WERI-Rb-1 (cell line): Measurements from ENCODE around the gene GNA14.
"Not testable (repeated sequence)": the region's sequence is repeated elsewhere in the genome, so short reads cannot be mapped to it uniquely, and the experiment has no call there.

Experiments used
- DNase-seq: peaks from one replicate; pipeline ENCODE4 v3.0.0-alpha.2; 2020
- H3K27ac ChIP-seq: fragments of 250-450 bp; sonication (Bioruptor Pico); 2 replicates; pipeline ENCODE4 v1.5.1; 2020; ENCODE audit warnings: mild to moderate bottlenecking, moderate library complexity
- H3K27me3 ChIP-seq: fragments of 250-450 bp; sonication (Bioruptor Pico); 2 replicates; pipeline ENCODE4 v1.5.1; 2021; ENCODE audit warnings: mild to moderate bottlenecking, low read depth, moderate library complexity; ENCODE audit not compliant: insufficient read depth, severe bottlenecking
- H3K36me3 ChIP-seq: fragments of 250-450 bp; sonication (Bioruptor Pico); 2 replicates; pipeline ENCODE4 v1.5.1; 2020; ENCODE audit warnings: mild to moderate bottlenecking, moderate library complexity
- H3K4me3 ChIP-seq: 2 replicates; pipeline ENCODE4 v1.5.1; 2011; ENCODE audit warnings: low read depth, mild to moderate bottlenecking, control low read depth, low read length
- H3K9me3 ChIP-seq: fragments of 250-450 bp; sonication (Bioruptor Pico); 2 replicates; pipeline ENCODE4 v1.5.1; 2021; ENCODE audit warnings: mild to moderate bottlenecking, moderate library complexity; ENCODE audit not compliant: severe bottlenecking
- TF ChIP-seq, protein P1 (sequence below): IDR thresholded peaks from 2 replicates; pipeline ENCODE4 v1.5.1; 2011; ENCODE audit warnings: low read depth, mild to moderate bottlenecking, control low read depth, inconsistent platforms, low read length

Gene GNA14

DNA sequence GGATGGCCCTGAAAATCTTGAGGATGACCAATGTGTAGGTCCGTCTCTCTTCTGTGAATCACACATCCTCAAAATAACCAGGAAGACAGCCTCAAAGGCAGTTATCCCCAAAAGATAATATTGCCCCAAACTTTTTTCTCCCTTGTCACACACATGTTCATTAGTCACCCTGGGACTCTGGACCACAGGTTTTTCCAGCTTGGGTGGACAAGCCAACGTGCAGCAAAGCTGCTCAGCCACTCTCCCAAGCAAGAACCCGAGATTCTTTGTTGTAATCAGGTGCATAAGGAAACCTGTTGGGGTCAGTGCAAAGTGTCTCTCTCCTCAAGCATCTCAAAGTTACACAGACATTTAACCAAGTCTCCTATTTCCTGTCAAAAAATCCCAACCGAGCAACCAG, 196.6 kb downstream of the GNA14 start:
- Histone ChIP-seq H3K27me3 (no peaks in the 10 kb centered on the region), H3K4me3 (no peak overlapping the region), H3K9me3 (no peaks in the 10 kb centered on the region), H3K27ac (no peak overlapping the region), H3K36me3 (no peaks in the 10 kb centered on the region)
- TF ChIP-seq, protein P1, sequence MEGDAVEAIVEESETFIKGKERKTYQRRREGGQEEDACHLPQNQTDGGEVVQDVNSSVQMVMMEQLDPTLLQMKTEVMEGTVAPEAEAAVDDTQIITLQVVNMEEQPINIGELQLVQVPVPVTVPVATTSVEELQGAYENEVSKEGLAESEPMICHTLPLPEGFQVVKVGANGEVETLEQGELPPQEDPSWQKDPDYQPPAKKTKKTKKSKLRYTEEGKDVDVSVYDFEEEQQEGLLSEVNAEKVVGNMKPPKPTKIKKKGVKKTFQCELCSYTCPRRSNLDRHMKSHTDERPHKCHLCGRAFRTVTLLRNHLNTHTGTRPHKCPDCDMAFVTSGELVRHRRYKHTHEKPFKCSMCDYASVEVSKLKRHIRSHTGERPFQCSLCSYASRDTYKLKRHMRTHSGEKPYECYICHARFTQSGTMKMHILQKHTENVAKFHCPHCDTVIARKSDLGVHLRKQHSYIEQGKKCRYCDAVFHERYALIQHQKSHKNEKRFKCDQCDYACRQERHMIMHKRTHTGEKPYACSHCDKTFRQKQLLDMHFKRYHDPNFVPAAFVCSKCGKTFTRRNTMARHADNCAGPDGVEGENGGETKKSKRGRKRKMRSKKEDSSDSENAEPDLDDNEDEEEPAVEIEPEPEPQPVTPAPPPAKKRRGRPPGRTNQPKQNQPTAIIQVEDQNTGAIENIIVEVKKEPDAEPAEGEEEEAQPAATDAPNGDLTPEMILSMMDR = no peak
- no peak for DNase-seq

DNA sequence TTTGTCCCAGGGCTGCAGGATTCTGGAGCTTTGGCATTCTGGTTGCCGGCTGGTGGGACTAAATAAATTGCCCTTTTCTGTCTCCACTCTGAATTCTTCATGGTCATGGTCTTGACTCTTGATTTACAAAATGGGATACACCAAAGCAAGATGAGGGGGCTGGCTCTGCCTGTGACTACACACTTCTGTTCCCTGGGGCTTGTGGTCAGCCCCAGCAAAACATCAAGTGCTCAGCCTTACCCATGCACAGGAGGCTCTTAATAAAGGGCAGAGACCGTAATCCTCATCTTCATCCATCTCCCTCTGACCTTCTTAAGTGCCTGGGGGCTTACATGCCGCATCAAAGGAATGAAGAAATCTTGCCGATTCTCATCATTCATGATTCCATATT, 198.0 kb downstream of the GNA14 start:
- TF ChIP-seq, protein P1 = no peak
- H3K36me3 ChIP-seq = no peaks in the 10 kb centered on the region
- H3K27ac ChIP-seq = no peak overlapping the region
- DNase-seq = no peak
- no peak overlapping the region for H3K4me3 ChIP-seq
- H3K27me3 ChIP-seq = no peaks in the 10 kb centered on the region
- no peaks in the 10 kb centered on the region for H3K9me3 ChIP-seq

DNA sequence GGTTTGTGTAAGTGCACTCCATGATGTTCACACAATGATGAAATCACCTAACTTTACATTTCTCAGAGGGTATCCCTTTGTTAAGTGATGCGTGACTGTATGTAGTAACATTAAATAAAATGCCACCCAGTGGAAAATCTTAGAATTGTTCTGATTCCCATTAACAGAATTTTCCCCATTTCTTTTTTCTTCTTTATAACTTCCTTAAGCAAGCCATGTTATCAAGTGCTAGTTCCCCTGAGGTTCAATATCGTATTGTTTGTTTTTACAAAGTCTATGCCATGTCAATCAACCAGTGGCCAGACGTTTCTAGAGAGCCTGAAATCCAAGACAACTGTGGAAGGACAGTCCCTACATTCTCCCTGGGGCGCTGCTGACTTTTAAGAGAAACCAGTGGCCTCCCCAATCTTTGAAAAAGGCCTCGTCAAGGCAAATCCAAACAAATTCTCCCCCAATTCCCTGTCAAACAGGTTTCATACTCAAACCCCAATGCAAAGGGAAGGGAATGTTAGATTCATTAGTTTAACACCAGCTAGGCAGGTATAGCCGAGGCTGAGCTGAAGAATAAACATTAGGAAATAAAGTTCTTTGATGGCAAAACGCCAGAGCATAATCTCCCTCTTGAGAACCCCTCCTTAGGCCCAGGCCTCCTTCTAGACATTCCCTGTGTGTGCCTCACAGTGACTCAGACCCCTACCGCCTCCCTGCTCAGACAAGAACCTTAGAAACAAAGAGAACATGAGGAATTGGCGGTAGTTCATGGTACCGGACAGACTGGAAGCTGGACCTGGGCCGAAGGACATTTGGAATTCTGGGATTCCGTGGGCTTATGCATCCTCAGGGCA, 198.7 kb downstream of the GNA14 start:
- Histone ChIP-seq H3K9me3 (no peaks in the 10 kb centered on the region), H3K36me3 (no peaks in the 10 kb centered on the region), H3K27ac (no peak overlapping the region), H3K27me3 (no peaks in the 10 kb centered on the region), H3K4me3 (no peak overlapping the region)
- TF ChIP-seq, protein P1 = no peak
- DNase-seq = no peak

DNA sequence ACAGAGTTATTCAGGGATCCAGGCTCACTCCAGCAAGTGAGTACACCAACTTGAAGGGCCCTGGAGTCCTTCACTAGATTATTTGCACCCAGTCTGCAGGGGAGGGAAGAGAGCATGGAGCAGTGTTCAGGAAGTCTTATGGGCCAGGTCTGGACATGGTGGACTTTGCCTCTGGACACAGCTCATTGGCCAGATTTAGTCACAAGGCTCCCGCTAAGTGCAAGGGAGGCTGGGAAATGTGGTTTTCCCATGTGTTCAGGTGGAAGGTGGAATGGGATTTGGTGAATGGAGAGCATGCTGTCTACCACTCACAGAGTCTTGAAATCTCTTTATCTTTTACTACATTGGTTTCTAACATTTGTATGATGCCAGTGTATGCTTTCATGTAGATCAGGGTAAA, 200.5 kb downstream of the GNA14 start:
- H3K27ac ChIP-seq = no peak overlapping the region
- no peaks in the 10 kb centered on the region for H3K9me3 ChIP-seq
- no peak for DNase-seq
- H3K27me3 ChIP-seq = no peaks in the 10 kb centered on the region
- no peak overlapping the region for H3K4me3 ChIP-seq
- TF ChIP-seq, protein P1 = no peak
- no peaks in the 10 kb centered on the region for H3K36me3 ChIP-seq

DNA sequence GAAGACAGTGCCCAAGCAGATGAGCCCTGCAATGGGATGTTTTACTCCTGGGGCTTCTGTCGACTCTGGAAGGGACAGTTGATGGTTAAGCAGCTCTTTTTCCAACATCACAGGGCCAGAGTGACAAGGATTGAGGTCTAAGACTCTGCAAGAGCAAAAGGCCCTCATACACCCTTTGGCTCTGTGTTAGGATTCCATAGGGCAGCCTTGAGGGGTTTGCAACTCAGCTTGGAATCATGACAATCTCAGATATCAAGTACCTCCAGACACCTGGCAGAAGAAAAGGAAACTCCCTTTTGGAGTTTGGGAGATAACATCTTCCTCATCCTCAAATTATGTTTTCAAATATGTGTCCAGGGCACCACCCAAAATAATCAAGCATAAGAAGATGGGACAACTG, 205.7 kb downstream of the GNA14 start:
- TF ChIP-seq, protein P1 = no peak
- DNase-seq = no peak
- Histone ChIP-seq H3K27me3 (no peaks in the 10 kb centered on the region), H3K4me3 (no peak overlapping the region), H3K36me3 (no peaks in the 10 kb centered on the region), H3K27ac (no peak overlapping the region), H3K9me3 (no peaks in the 10 kb centered on the region)

DNA sequence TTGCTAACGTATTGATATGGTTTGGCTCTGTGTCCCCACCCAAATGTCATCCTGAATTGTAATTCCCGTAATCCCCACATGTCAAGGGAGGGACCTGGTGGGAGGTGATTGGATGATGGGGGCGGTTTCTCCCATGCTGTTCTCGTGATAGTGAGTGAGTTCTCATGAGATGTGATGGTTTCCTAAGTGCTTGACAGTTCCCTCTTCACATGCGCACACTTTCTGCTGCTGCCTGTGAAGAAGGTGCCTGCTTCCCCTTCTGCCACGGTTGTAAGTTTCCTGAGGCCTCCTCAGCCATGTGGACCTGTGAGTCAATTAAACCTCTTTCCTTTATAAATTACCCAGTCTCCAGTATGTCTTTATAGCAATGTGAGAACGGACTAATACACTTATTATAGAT, 207.0 kb downstream of the GNA14 start:
- not testable (repeated sequence) for H3K36me3 ChIP-seq, DNase-seq, H3K9me3 ChIP-seq, H3K27ac ChIP-seq, H3K27me3 ChIP-seq, H3K4me3 ChIP-seq
